ENCODE results near the gene COX4I2.

GRCh38 chr20:31652917-31653396 lies 15.2 kb downstream of the COX4I2 start:
- TF ChIP-seq CTCF (IDR thresholded peaks at IDR 0.05; ENCODE audit: low read depth, low read length, poor library complexity, severe bottlenecking) (no peak), EZH2phosphoT487 (IDR thresholded peaks at IDR 0.05; ENCODE audit: borderline replicate concordance, low read length) (no peak)
